Colonic mucosa (tissue), 4 donors: ENCODE results near the gene HSPE1. TPM values are rescaled to one million over a fixed set of nuclear protein-coding genes. Genes with fewer than 3 reads are reported as not detected.
A peak's percentile ranks its signal among the peaks of the same experiment; 100 is the strongest.
"Not testable (repeated sequence)": the region's sequence is repeated elsewhere in the genome, so short reads cannot be mapped to it uniquely, and the experiment has no call there.

Experiments
- DNase-seq: peaks from one replicate; pipeline ENCODE4 v3.0.0-alpha.2; 2020
- H3K27ac ChIP-seq: fragments of 200-600 bp; one replicate; pipeline ENCODE4 v1.8.0; 2021
- H3K27me3 ChIP-seq: fragments of 200-600 bp; one replicate; pipeline ENCODE4 v1.8.0; 2021
- H3K36me3 ChIP-seq: fragments of 200-600 bp; one replicate; pipeline ENCODE4 v1.8.0; 2021
- H3K4me1 ChIP-seq: fragments of 200-600 bp; one replicate; pipeline ENCODE4 v1.8.0; 2021; ENCODE audit warnings: mild to moderate bottlenecking
- H3K4me3 ChIP-seq: fragments of 200-600 bp; one replicate; pipeline ENCODE4 v1.8.0; 2021
- H3K9ac ChIP-seq, 2 donors: one replicate each; pipeline ENCODE4 v1.7.0; 2013; ENCODE audit warnings: control low read depth in 2 of 2, low read depth in 2 of 2, low read length in 2 of 2
- H3K9me3 ChIP-seq: fragments of 200-600 bp; one replicate; pipeline ENCODE4 v1.8.0; 2021
- intact Hi-C: fragments of 100-400 bp; cut with DNase I; formaldehyde crosslinking; loops from one replicate; pipeline ENCODE4 v1.14.1; 2022
- total RNA-seq, 2 donors: library from RNA; stranded (reverse); fragmentation: NEBNext Ultra II Directional in 1 of 2; extraction: Animal tissue kit (Norgen Biotek cat#: 25700) in 1 of 2; gene quantifications; one replicate each; pipeline ENCODE4 v1.2.1, GENCODE V29; 2021
- TF ChIP-seq, protein P1 (sequence below): fragments of 200-600 bp; IDR thresholded peaks from one replicate; pipeline ENCODE4 v1.8.0; 2022; ENCODE audit warnings: antibody characterized with exemption, mild to moderate bottlenecking
- donor health status: healthy.
- donor health status: DM: no; HTN: no; CAD: no.
- donor health status: DM: no; HTN: no; CAD: no.

The HSPE1 gene
- 100 to 1,000 TPM; 101 to 297 TPM for total RNA-seq

DNA sequence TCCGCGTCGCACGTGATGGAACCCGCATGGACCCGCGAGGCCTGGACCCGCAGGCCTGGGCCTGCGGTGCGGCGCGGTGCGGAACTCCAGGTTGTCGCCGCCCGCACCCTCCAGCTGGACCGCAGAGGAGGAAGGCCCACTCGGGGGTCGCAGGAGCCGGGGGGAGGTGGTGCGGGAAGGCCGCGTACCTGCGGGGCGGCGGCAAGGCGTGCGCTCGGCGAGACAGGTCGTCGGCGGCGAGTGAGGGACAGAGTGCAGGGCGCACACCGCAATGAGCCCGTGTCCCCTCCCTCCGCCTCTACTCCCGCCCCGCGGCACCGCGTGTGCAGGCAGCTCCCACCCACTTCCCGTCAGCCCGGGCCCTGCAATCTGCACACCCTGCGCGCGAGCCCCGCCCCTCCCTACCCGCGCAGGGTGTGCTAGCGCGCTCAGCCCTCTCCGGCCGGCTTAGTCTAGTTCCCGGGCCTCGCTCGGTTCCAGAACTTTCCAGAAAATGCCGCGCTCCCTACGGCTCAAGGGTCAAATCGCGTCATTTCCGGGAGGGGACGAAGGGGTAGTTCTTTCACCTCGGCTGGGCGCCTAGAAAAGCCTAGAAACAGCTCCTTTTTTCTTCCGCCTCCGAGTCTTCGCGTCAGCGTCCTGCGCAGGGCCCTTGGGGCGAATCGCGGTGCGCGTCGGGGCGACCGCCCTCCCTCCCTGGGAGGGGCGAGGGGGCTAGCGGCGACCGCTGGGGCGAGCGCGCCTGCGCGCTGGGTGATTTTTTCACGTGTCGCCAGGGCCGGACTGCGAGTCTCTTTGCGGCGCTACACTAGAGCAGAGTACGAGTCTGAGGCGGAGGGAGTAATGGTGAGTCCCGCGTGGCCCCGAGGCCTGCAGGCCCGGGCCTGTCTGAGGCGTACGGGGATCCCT, at the start of gene HSPE1, which contains the start of gene HSPD1:
HSPE1 (plus strand) TSS at position 786 of the 909 bp plus-strand sequence; CDS start at position 844, 58 bp downstream.
HSPD1 (minus strand) TSS at position 247 of the 909 bp plus-strand sequence. CDS start 992 bp downstream, outside the sequence.
- H3K36me3 ChIP-seq: peaks cover 7% of the 10 kb centered on the region
- H3K9ac ChIP-seq: peak within 1 kb of the TSS; percentile 83 to 94
- peaks cover 11% of the 10 kb centered on the region for H3K4me1 ChIP-seq
- peak within 1 kb of the TSS; percentile 99 for H3K27ac ChIP-seq
- peak; percentile 100 for DNase-seq
- TF ChIP-seq, protein P1, sequence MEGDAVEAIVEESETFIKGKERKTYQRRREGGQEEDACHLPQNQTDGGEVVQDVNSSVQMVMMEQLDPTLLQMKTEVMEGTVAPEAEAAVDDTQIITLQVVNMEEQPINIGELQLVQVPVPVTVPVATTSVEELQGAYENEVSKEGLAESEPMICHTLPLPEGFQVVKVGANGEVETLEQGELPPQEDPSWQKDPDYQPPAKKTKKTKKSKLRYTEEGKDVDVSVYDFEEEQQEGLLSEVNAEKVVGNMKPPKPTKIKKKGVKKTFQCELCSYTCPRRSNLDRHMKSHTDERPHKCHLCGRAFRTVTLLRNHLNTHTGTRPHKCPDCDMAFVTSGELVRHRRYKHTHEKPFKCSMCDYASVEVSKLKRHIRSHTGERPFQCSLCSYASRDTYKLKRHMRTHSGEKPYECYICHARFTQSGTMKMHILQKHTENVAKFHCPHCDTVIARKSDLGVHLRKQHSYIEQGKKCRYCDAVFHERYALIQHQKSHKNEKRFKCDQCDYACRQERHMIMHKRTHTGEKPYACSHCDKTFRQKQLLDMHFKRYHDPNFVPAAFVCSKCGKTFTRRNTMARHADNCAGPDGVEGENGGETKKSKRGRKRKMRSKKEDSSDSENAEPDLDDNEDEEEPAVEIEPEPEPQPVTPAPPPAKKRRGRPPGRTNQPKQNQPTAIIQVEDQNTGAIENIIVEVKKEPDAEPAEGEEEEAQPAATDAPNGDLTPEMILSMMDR: no peak
- H3K9me3 ChIP-seq: no peaks in the 10 kb centered on the region
- intact Hi-C loops: no loop called here
- H3K4me3 ChIP-seq: peak within 1 kb of the TSS; percentile 74
- no peaks in the 10 kb centered on the region for H3K27me3 ChIP-seq

DNA sequence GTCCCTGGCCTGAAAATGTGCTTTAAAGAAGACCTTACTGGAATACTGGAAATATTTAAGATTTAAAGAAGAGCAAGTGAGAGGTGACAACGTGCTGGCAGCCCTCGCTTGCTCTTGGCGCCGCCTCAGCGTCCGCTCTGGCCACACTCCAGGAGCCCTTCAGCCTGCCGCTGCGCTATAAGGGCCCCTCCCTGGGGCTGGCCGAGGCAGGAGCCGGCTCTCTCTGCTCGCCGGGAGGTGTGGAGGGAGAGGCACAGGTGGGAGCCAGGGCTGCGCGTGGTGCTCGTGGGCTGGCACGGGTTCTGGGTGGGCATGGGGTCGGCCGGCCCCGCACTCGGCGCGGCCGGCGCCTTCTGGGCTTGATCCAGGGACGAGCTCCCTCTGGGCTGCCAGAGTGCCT, 49.7 kb upstream of the HSPE1 start:
- Histone ChIP-seq H3K4me3 (no peak overlapping the region), H3K9me3 (no peaks in the 10 kb centered on the region), H3K27ac (no peak overlapping the region), H3K9ac (no peak overlapping the region), H3K36me3 (no peaks in the 10 kb centered on the region), H3K27me3 (no peaks in the 10 kb centered on the region), H3K4me1 (peaks cover 9% of the 10 kb centered on the region)
- DNase-seq: no peak
- TF ChIP-seq, protein P1: no peak
- intact Hi-C loops: loop anchor here (10.0 kb wide), 1 partner anchor 64 kb away; the partner anchor contains the start of gene MOB4

DNA sequence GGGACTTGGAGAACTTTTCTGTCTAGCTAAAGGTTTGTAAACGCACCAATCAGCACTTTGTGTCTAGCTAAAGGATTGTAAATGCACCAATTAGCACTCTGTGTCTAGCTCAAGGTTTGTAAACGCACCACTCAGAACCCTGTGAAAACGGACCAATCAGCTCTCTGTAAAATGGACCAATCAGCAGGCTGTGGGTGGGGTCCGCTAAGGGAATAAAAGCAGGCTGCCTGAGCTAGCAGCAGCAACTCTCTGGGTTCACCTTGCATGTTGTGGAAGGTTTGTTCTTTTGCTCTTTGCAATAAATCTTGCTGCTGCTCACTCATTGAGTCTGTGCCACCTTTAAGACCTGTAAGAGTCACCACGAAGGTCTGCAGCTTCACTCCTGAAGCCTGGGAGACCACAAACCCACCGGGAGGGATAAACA, 49.2 kb upstream of the HSPE1 start:
- H3K9me3 ChIP-seq, H3K36me3 ChIP-seq, H3K27ac ChIP-seq, H3K27me3 ChIP-seq, H3K9ac ChIP-seq, DNase-seq, H3K4me3 ChIP-seq, H3K4me1 ChIP-seq: not testable (repeated sequence)
- intact Hi-C loops: loop anchor here (10.0 kb wide), 1 partner anchor 64 kb away; the partner anchor contains the start of gene MOB4

DNA sequence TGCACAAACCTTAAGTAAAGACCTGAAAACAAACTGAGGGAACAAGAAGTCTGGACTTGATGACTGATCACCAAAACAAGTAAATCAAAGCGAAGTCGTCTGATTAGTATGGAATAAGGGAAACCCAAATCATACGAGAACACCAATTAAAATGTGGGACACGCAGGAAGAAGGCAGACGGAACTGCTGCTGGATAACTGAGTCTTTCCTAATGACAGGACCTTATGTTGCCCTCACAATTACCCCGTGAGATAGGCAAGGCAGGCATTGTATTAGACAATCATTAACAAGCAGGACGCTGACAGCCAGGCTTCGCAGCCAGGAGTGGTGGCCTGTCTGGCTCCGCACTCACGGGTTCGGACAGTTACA, 47.4 kb upstream of the HSPE1 start:
- intact Hi-C loops: loop anchor here (10.0 kb wide), 1 partner anchor 62 kb away; the partner anchor contains the start of gene MOB4
- H3K27me3 ChIP-seq: no peaks in the 10 kb centered on the region
- no peak for DNase-seq
- peak overlapping the region; percentile 59 for H3K4me3 ChIP-seq
- peak overlapping the region; percentile 96 for H3K27ac ChIP-seq
- TF ChIP-seq, protein P1: no peak
- H3K9ac ChIP-seq: peak overlapping the region; percentile 71 to 96
- H3K9me3 ChIP-seq: no peaks in the 10 kb centered on the region
- H3K36me3 ChIP-seq: no peaks in the 10 kb centered on the region
- peaks cover 9% of the 10 kb centered on the region for H3K4me1 ChIP-seq

DNA sequence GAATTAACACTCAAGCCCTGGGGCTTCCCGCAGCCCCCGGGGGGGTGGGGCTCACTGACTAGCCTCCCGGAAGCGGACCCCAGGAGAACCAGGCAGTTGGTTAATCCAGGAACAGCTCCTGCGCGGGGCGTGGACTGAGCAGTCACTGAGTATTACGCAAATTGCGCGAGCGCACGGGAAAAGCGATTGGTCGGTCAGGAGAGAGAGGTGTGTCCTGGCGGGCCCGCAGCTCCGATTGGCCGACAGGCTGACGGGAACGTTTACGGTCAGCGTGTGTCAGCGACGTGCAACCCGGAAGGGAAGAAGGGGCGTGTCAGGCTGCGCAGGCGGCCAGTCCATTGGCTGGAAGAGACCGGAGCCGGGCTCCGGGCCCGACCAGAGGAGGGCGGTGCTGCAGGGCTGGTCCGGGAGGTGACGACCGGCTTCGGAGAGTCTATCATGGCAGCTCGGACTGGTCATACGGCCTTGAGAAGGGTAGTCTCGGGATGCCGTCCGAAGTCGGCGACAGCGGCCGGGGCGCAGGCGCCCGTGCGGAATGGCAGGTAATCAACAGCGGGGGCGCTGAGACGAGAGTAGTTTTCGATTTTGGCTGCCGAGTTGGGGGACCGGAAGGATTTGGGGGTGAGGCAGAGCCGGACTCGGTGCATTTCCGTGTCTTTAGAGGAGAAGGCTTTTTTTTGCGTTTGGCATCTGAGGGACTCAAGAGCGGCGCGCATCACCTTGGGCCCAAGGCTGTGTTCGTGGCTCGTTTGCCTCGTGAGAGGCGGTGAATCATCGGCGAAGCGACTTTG, 46.9 kb upstream of the HSPE1 start, which contains the start of gene COQ10B:
COQ10B (plus strand) TSS at position 430 of the 791 bp plus-strand sequence; CDS start at position 439, 9 bp downstream.
- Histone ChIP-seq H3K4me1 (peaks cover 9% of the 10 kb centered on the region), H3K36me3 (no peaks in the 10 kb centered on the region), H3K27ac (peak within 1 kb of the TSS; percentile 96), H3K27me3 (no peaks in the 10 kb centered on the region), H3K4me3 (peak within 1 kb of the TSS; percentile 59), H3K9me3 (no peaks in the 10 kb centered on the region), H3K9ac (peak within 1 kb of the TSS; percentile 71 to 96)
- intact Hi-C loops: loop anchor here (10.0 kb wide), 1 partner anchor 61 kb away; the partner anchor contains the start of gene MOB4
- DNase-seq: peak; percentile 99
- TF ChIP-seq, protein P1: no peak
